H9 (cell line): ENCODE measurements around the gene PRTN3. TPM values are rescaled to one million over a fixed set of nuclear protein-coding genes. Genes with fewer than 3 reads are reported as not detected.
"Not testable (repeated sequence)": the region's sequence is repeated elsewhere in the genome, so short reads cannot be mapped to it uniquely, and the experiment has no call there.

ENCODE experiments used
- DNase-seq: peaks from one replicate; pipeline ENCODE4 v3.0.0-alpha.2; 2017
- H2AFZ ChIP-seq: one replicate; pipeline ENCODE4 v1.6.1; 2013; ENCODE audit warnings: mild to moderate bottlenecking, low read length, control low read depth, moderate library complexity
- H2AK5ac ChIP-seq: 2 replicates; pipeline ENCODE4 v1.6.1; 2013; ENCODE audit warnings: low read length, control low read depth, mixed read lengths; ENCODE audit not compliant: insufficient read length
- H2BK120ac ChIP-seq: one replicate; pipeline ENCODE4 v1.6.1; 2013; ENCODE audit warnings: low read depth, mild to moderate bottlenecking, low read length, control low read depth, inconsistent platforms; ENCODE audit not compliant: poor library complexity, severe bottlenecking
- H2BK12ac ChIP-seq: 2 replicates; pipeline ENCODE4 v1.6.1; 2013; ENCODE audit warnings: low read length, control low read depth, mixed read lengths, low read depth; ENCODE audit not compliant: insufficient read length
- H2BK15ac ChIP-seq: 2 replicates; pipeline ENCODE4 v1.6.1; 2013; ENCODE audit warnings: low read depth, low read length, control low read depth
- H2BK20ac ChIP-seq: one replicate; pipeline ENCODE4 v1.6.1; 2013; ENCODE audit warnings: low read depth, mild to moderate bottlenecking, low read length, control low read depth, inconsistent platforms; ENCODE audit not compliant: poor library complexity, severe bottlenecking
- H2BK5ac ChIP-seq: 2 replicates; pipeline ENCODE4 v1.6.1; 2013; ENCODE audit warnings: low read length, control low read depth, mixed read lengths; ENCODE audit not compliant: insufficient read length
- H3K14ac ChIP-seq: 2 replicates; pipeline ENCODE4 v1.6.1; 2013; ENCODE audit warnings: low read length, control low read depth; ENCODE audit not compliant: insufficient read depth
- H3K18ac ChIP-seq: 2 replicates; pipeline ENCODE4 v1.6.1; 2013; ENCODE audit warnings: low read depth, mild to moderate bottlenecking, mixed read lengths, low read length, control low read depth; ENCODE audit not compliant: insufficient read length
- H3K23ac ChIP-seq: 2 replicates; pipeline ENCODE4 v1.6.1; 2013; ENCODE audit warnings: low read length, control low read depth, mixed read lengths, low read depth; ENCODE audit not compliant: insufficient read length
- H3K23me2 ChIP-seq: 2 replicates; pipeline ENCODE4 v1.6.1; 2013; ENCODE audit warnings: low read depth, mild to moderate bottlenecking, mixed read lengths, low read length, control low read depth; ENCODE audit not compliant: insufficient read length, poor library complexity, severe bottlenecking
- H3K27ac ChIP-seq: 2 replicates; pipeline ENCODE4 v1.5.1; 2013; ENCODE audit warnings: low read length, control low read depth, mixed read lengths, low read depth; ENCODE audit not compliant: insufficient read length
- H3K27me3 ChIP-seq: 2 replicates; pipeline ENCODE4 v1.6.1; 2013; ENCODE audit warnings: low read length, control low read depth, inconsistent platforms; ENCODE audit not compliant: insufficient read depth
- H3K4ac ChIP-seq: 2 replicates; pipeline ENCODE4 v1.6.1; 2013; ENCODE audit warnings: low read depth, mild to moderate bottlenecking, control low read depth, inconsistent platforms, low read length, moderate library complexity
- H3K4me1 ChIP-seq: 2 replicates; pipeline ENCODE4 v1.6.1; 2013; ENCODE audit warnings: low read length, control low read depth, inconsistent platforms; ENCODE audit not compliant: insufficient read depth
- H3K4me2 ChIP-seq: 2 replicates; pipeline ENCODE4 v1.6.1; 2013; ENCODE audit warnings: low read length, control low read depth, mixed read lengths; ENCODE audit not compliant: insufficient read length, insufficient read depth
- H3K56ac ChIP-seq: 2 replicates; pipeline ENCODE4 v1.6.1; 2013; ENCODE audit warnings: low read depth, mild to moderate bottlenecking, mixed read lengths, low read length, control low read depth; ENCODE audit not compliant: insufficient read length
- H3K79me1 ChIP-seq: 2 replicates; pipeline ENCODE4 v1.6.1; 2013; ENCODE audit warnings: low read depth, mild to moderate bottlenecking, moderate library complexity, low read length, control low read depth, inconsistent platforms; ENCODE audit not compliant: insufficient read depth, poor library complexity, severe bottlenecking
- H3K79me2 ChIP-seq: 2 replicates; pipeline ENCODE4 v1.6.1; 2013; ENCODE audit warnings: low read length, control low read depth, inconsistent platforms; ENCODE audit not compliant: insufficient read depth
- H3K9ac ChIP-seq: 2 replicates; pipeline ENCODE4 v1.6.1; 2013; ENCODE audit warnings: low read length, control low read depth, mixed read lengths; ENCODE audit not compliant: insufficient read length; ENCODE audit errors: extremely low read depth
- H3K9me3 ChIP-seq: one replicate; pipeline ENCODE4 v1.6.1; 2013; ENCODE audit warnings: low read depth, low read length, inconsistent platforms; ENCODE audit not compliant: control insufficient read depth
- H3T11ph ChIP-seq: one replicate; pipeline ENCODE4 v1.6.1; 2013; ENCODE audit warnings: mild to moderate bottlenecking, low read length, control low read depth, inconsistent platforms
- H4K20me1 ChIP-seq: one replicate; pipeline ENCODE4 v1.6.1; 2013; ENCODE audit not compliant: control insufficient read depth, insufficient read length, insufficient read depth
- H4K5ac ChIP-seq: 2 replicates; pipeline ENCODE4 v1.6.1; 2013; ENCODE audit warnings: low read depth, mild to moderate bottlenecking, mixed read lengths, low read length, control low read depth; ENCODE audit not compliant: insufficient read length
- H4K8ac ChIP-seq: replicated peaks from 2 replicates; pipeline ENCODE4 v1.6.1; 2013; ENCODE audit warnings: low read length, control low read depth, mixed read lengths, low read depth; ENCODE audit not compliant: insufficient read length
- H4K91ac ChIP-seq: 2 replicates; pipeline ENCODE4 v1.6.1; 2013; ENCODE audit warnings: low read depth, mild to moderate bottlenecking, moderate library complexity, mixed read lengths, low read length, control low read depth; ENCODE audit not compliant: insufficient read length
- H3K27ac Mint-ChIP-seq, 3 experiments: 2 replicates in 2 of 3; 3 replicates in 1 of 3; pipeline ENCODE4 v1.8.0; 2020 to 2021; ENCODE audit warnings: mixed read lengths in 3 of 3, mild to moderate bottlenecking in 1 of 3, moderate library complexity in 1 of 3
- H3K27me3 Mint-ChIP-seq: 2 replicates; pipeline ENCODE4 v1.8.0; 2021; ENCODE audit warnings: low read depth, mild to moderate bottlenecking, moderate library complexity, mixed read lengths
- H3K36me3 Mint-ChIP-seq, 3 experiments: 2 replicates in 2 of 3; 3 replicates in 1 of 3; pipeline ENCODE4 v1.8.0; 2020 to 2021; ENCODE audit warnings: low read depth in 3 of 3, mixed read lengths in 3 of 3; ENCODE audit not compliant: insufficient read depth in 1 of 3
- H3K4me1 Mint-ChIP-seq, 2 experiments: 2 replicates each; pipeline ENCODE4 v1.8.0; 2020; ENCODE audit warnings: mixed read lengths in 2 of 2
- H3K4me3 Mint-ChIP-seq, 2 experiments: 2 replicates in 1 of 2; 3 replicates in 1 of 2; pipeline ENCODE4 v1.8.0; 2020 to 2021; ENCODE audit warnings: mild to moderate bottlenecking in 2 of 2, mixed read lengths in 2 of 2, moderate library complexity in 1 of 2
- H3K9me3 Mint-ChIP-seq, 2 experiments: 2 replicates in 1 of 2; 3 replicates in 1 of 2; pipeline ENCODE4 v1.8.0; 2020; ENCODE audit warnings: mild to moderate bottlenecking in 2 of 2, mixed read lengths in 2 of 2, moderate library complexity in 1 of 2
- CTCF ChIP-seq: fragments of 200-600 bp; sonication (generic); conservative IDR thresholded peaks from 3 replicates; pipeline ENCODE4 v1.8.0; 2021; ENCODE audit warnings: antibody characterized with exemption, mild to moderate bottlenecking
- WGBS: extraction: QIAGEN DNeasy Blood & Tissue Kit; methylation state at CpG from one replicate; pipeline ENCODE4 v1.1.7; 2013; ENCODE audit warnings: missing lambda C conversion rate, low lambda C conversion rate, mixed read lengths; ENCODE audit not compliant: insufficient read length; ENCODE audit errors: extremely low coverage; 5-methylcytosine and 5-hydroxymethylcytosine counted together
- total RNA-seq: library from RNA; stranded (reverse); gene quantifications from 2 replicates; pipeline ENCODE4 v1.2.1, GENCODE V29; 2021

The PRTN3 gene
- total RNA-seq, 1 experiment from 2014 or later = 0.31 TPM

DNA sequence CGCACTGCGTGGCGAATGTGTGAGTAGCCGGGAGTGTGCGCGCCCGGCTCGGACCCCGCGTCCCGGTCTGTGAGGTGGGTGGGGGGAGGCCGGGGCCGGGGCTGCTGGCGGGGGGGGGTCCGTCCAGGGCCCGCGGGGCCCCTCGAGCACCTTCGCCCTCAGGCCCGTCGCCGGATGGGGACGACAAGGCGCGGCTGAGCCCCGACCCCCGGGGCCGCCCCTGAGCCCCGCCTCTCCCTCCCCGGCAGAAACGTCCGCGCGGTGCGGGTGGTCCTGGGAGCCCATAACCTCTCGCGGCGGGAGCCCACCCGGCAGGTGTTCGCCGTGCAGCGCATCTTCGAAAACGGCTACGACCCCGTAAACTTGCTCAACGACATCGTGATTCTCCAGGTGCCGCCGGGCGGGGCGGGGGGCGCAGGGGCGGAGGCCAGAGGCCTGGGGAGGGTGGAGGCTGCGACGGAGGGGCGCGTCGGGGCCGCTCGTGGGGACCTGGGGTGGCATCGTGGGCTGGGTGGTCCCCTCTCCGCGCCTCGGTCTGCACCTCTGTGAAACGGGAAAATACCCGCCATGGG is 12.3 kb downstream of the PRTN3 start:
- H3K27me3 Mint-ChIP-seq = peaks cover 22% of the 10 kb centered on the region
- Histone ChIP-seq H2BK120ac (no peak overlapping the region), H3K9ac (no peak overlapping the region), H2BK5ac (no peak overlapping the region), H3K79me2 (no peaks in the 10 kb centered on the region), H3K18ac (no peak overlapping the region), H4K5ac (no peak overlapping the region), H3K9me3 (no peaks in the 10 kb centered on the region), H3K4ac (no peak overlapping the region), H3K27ac (no peak overlapping the region), H3K14ac (no peak overlapping the region), H3K56ac (no peak overlapping the region), H3K4me1 (no peaks in the 10 kb centered on the region), H2AFZ (no peak overlapping the region), H3K23ac (no peak overlapping the region), H4K20me1 (no peaks in the 10 kb centered on the region), H3T11ph (no peak overlapping the region), H2BK12ac (no peak overlapping the region), H3K4me2 (no peak overlapping the region), H3K23me2 (no peaks in the 10 kb centered on the region), H2AK5ac (no peak overlapping the region), H2BK20ac (no peak overlapping the region), H3K27me3 (no peaks in the 10 kb centered on the region), H2BK15ac (no peak overlapping the region), H4K91ac (no peak overlapping the region), H4K8ac (no peak overlapping the region), H3K79me1 (no peaks in the 10 kb centered on the region)
- no peak for TF ChIP-seq CTCF
- no peaks in the 10 kb centered on the region; a peak in 2 of 5 replicates for H3K9me3 Mint-ChIP-seq
- no peak overlapping the region for H3K27ac Mint-ChIP-seq
- WGBS = no CpG with 5 or more reads among the region's 67 CpGs
- no peak for DNase-seq
- no peak overlapping the region for H3K4me3 Mint-ChIP-seq
- H3K4me1 Mint-ChIP-seq = no peaks in the 10 kb centered on the region
- no peaks in the 10 kb centered on the region for H3K36me3 Mint-ChIP-seq

DNA sequence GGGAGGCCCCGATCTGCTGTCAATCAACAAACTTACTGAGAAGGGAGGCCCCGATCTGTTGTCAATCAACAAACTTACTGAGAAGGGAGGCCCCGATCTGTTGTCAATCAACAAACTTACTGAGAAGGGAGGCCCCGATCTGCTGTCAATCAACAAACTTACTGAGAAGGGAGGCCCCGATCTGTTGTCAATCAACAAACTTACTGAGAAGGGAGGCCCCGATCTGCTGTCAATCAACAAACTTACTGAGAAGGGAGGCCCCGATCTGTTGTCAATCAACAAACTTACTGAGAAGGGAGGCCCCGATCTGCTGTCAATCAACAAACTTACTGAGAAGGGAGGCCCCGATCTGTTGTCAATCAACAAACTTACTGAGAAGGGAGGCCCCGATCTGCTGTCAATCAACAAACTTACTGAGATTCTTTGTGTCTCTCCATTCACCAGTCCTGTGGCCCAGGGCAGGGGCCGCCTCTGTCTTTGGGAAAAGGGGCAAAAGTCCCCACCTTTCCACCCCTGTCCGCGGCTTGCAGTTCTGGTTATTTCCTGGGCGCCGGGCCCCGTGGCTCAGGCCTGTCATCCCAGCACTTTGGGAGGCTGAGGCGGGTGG is 12.9 kb downstream of the PRTN3 start:
- not testable (repeated sequence) for H3K27me3 ChIP-seq, H3K4ac ChIP-seq, H4K91ac ChIP-seq, H2BK15ac ChIP-seq, H3K4me1 ChIP-seq, H3K23me2 ChIP-seq, H3K27ac ChIP-seq, H3K23ac ChIP-seq, H2BK20ac ChIP-seq, H3K18ac ChIP-seq, H4K20me1 ChIP-seq, H2BK12ac ChIP-seq, H3K4me1 Mint-ChIP-seq, H3K79me1 ChIP-seq, H4K8ac ChIP-seq, H2AFZ ChIP-seq, H3K4me2 ChIP-seq, H3T11ph ChIP-seq, H3K9ac ChIP-seq, H3K56ac ChIP-seq, H3K14ac ChIP-seq, H2AK5ac ChIP-seq, H2BK120ac ChIP-seq, H3K36me3 Mint-ChIP-seq, H3K27ac Mint-ChIP-seq, H3K79me2 ChIP-seq, H4K5ac ChIP-seq, H3K9me3 ChIP-seq, H2BK5ac ChIP-seq, DNase-seq, H3K4me3 Mint-ChIP-seq, H3K9me3 Mint-ChIP-seq
- peaks cover 23% of the 10 kb centered on the region for H3K27me3 Mint-ChIP-seq
- WGBS = no CpG with 5 or more reads among the region's 17 CpGs
